OCI-LY7 (cell line): ENCODE results near the gene PACS2.

ENCODE experiments used
- CTCF ChIP-seq: fragments of 200-600 bp; sonication (generic); conservative IDR thresholded peaks from 2 replicates; pipeline ENCODE4 v1.5.1; 2014; ENCODE audit warnings: mild to moderate bottlenecking, antibody characterized with exemption, low read length, moderate library complexity, mixed read lengths
- EZH2phosphoT487 ChIP-seq: fragments of 200-600 bp; sonication (generic); IDR thresholded peaks from 2 replicates; pipeline ENCODE4 v1.6.1; 2018; ENCODE audit warnings: low read depth, borderline replicate concordance, mild to moderate bottlenecking, mixed run types, antibody characterized with exemption, low read length, moderate library complexity, mixed read lengths

DNA sequence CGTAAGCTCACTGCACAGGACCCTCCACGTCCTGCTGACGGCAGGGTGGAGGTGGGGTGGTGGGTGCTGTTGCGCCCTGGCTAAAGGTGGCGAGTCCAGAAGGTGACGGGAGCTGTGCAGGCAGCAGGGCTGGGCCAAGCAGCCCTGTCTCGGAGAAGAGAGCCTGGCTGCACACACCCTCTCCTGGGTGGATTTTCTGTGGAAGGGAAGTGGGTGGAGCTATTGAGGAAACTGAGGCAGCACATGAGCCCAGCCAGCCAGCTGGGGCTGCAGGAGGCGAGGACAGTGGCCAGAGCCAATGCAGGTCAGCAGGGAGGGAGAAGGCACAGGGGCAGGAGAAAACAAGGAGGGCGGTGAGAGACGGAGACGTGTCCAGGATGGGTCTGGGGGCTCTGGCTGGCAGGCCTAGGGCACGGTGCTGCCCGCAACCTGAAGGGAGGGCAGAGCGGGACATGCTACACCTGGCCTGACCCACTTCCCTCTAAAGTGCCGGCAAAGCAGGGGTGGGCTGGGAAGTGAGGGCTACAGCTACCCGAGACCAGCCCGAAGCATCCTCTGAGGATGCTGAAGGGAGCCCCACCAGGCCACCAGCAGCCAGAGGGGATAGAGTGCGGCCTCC lies 45.7 kb upstream of the PACS2 start:
- TF ChIP-seq CTCF, result no peak
- TF ChIP-seq EZH2phosphoT487, result no peak
